Measurements from ENCODE around the gene STX19.
A peak's percentile ranks its signal among the peaks of the same experiment; 100 is the strongest.
"Not testable (repeated sequence)": the region's sequence is repeated elsewhere in the genome, so short reads cannot be mapped to it uniquely, and the experiment has no call there.

STX19 gene

GRCh38 chr3:93979850-93980676 lies 48.3 kb downstream of the STX19 start, which contains the start of gene ARL13B:
ARL13B (plus strand) TSS chr3:93980155; CDS start chr3:93980424, 269 bp downstream.
- Histone ChIP-seq H3K36me3 (ENCODE audit: control insufficient read depth in 1 of 2, insufficient read depth in 2 of 2, low read length in 2 of 2) (no peaks in the 10 kb centered on the region), H3K9ac (ENCODE audit: low read depth in 1 of 2, low read length in 2 of 2) (peak within 1 kb of the TSS; percentile 69 to 79), H3K4me1 (ENCODE audit: control insufficient read depth in 1 of 2, insufficient read depth in 2 of 2, low read length in 2 of 2) (peaks cover 4 to 9% of the 10 kb centered on the region in 2 donors), H3K27me3 (ENCODE audit: control insufficient read depth in 1 of 2, insufficient read depth in 2 of 2, low read length in 2 of 2) (no peaks in the 10 kb centered on the region), H3K4me3 (ENCODE audit: low read depth in 1 of 2, low read length in 2 of 2) (peak within 1 kb of the TSS; percentile 87 to 95), H3K27ac (ENCODE audit: low read depth, low read length) (peak within 1 kb of the TSS; percentile 81), H3K9me3 (ENCODE audit: control insufficient read depth in 1 of 2, low read length in 2 of 2) (no peaks in the 10 kb centered on the region)

- no peak within 1 kb of the TSS for H3K27ac ChIP-seq (ENCODE audit: low read depth, low read length)
- peak within 1 kb of the TSS; percentile 76 to 80 for H3K4me3 ChIP-seq (ENCODE audit: low read depth in 1 of 2, low read length in 2 of 2)
- H3K9me3 ChIP-seq (ENCODE audit: control insufficient read depth in 1 of 2, low read length in 2 of 2) = no peaks in the 10 kb centered on the region
- H3K27me3 ChIP-seq (ENCODE audit: control insufficient read depth in 1 of 2, insufficient read depth in 2 of 2, low read length in 2 of 2) = no peaks in the 10 kb centered on the region
- H3K4me1 ChIP-seq (ENCODE audit: control insufficient read depth in 1 of 2, insufficient read depth in 2 of 2, low read length in 2 of 2) = peaks cover 6 to 8% of the 10 kb centered on the region in 2 donors
- no peaks in the 10 kb centered on the region for H3K36me3 ChIP-seq (ENCODE audit: control insufficient read depth in 1 of 2, insufficient read depth in 2 of 2, low read length in 2 of 2)
- peak within 1 kb of the TSS; percentile 41 to 69 for H3K9ac ChIP-seq (ENCODE audit: low read depth in 1 of 2, low read length in 2 of 2)
Measured at GRCh38 chr3:93973131-93974126, 55.0 kb downstream of the STX19 start, which contains the start of gene PROS1. PROS1 (minus strand) TSS chr3:93973896; CDS start chr3:93973749, 147 bp downstream.

GRCh38 chr3:93969997-93970396 lies 58.4 kb downstream of the STX19 start:
- no peak overlapping the region for H3K4me3 ChIP-seq (ENCODE audit: low read depth in 1 of 2, low read length in 2 of 2)
- no peaks in the 10 kb centered on the region for H3K36me3 ChIP-seq (ENCODE audit: control insufficient read depth in 1 of 2, insufficient read depth in 2 of 2, low read length in 2 of 2)
- peaks cover 6 to 8% of the 10 kb centered on the region in 2 donors for H3K4me1 ChIP-seq (ENCODE audit: control insufficient read depth in 1 of 2, insufficient read depth in 2 of 2, low read length in 2 of 2)
- H3K9ac ChIP-seq (ENCODE audit: low read depth in 1 of 2, low read length in 2 of 2) = no peak overlapping the region
- H3K9me3 ChIP-seq (ENCODE audit: control insufficient read depth in 1 of 2, low read length in 2 of 2) = no peaks in the 10 kb centered on the region
- no peak overlapping the region for H3K27ac ChIP-seq (ENCODE audit: low read depth, low read length)
- H3K27me3 ChIP-seq (ENCODE audit: control insufficient read depth in 1 of 2, insufficient read depth in 2 of 2, low read length in 2 of 2) = no peaks in the 10 kb centered on the region

DNA sequence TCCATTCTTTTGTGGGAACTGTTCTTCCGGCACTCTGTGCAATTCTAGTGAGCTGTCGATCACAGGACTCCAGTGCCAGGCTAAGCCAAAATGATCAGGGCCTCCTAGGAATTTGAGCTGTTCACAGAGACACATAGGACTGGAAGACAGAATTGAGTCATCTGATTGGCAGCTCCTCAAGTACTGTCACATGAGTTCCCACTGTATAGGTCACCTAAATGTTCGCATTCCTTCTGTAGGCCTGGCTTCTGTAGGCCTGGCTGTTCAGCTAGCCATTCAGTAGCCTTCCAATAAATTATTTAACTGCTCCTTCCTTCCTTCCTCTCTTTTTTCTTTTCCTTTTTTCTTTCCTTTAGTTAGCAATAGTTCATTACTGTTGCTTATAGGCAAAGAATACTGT lies 59.0 kb downstream of the STX19 start:
- Histone ChIP-seq H3K9ac (ENCODE audit: low read depth in 1 of 2, low read length in 2 of 2) (no peak overlapping the region), H3K4me3 (ENCODE audit: low read depth in 1 of 2, low read length in 2 of 2) (no peak overlapping the region), H3K27ac (ENCODE audit: low read depth, low read length) (no peak overlapping the region), H3K36me3 (ENCODE audit: control insufficient read depth in 1 of 2, insufficient read depth in 2 of 2, low read length in 2 of 2) (no peaks in the 10 kb centered on the region), H3K9me3 (ENCODE audit: control insufficient read depth in 1 of 2, low read length in 2 of 2) (no peaks in the 10 kb centered on the region), H3K27me3 (ENCODE audit: control insufficient read depth in 1 of 2, insufficient read depth in 2 of 2, low read length in 2 of 2) (no peaks in the 10 kb centered on the region), H3K4me1 (ENCODE audit: control insufficient read depth in 1 of 2, insufficient read depth in 2 of 2, low read length in 2 of 2) (peaks cover 6 to 8% of the 10 kb centered on the region in 2 donors)

GRCh38 chr3:93965106-93965505 lies 63.3 kb downstream of the STX19 start:
- not testable (repeated sequence) for H3K4me1 ChIP-seq (ENCODE audit: control insufficient read depth in 1 of 2, insufficient read depth in 2 of 2, low read length in 2 of 2); H3K36me3 ChIP-seq (ENCODE audit: control insufficient read depth in 1 of 2, insufficient read depth in 2 of 2, low read length in 2 of 2); H3K9ac ChIP-seq (ENCODE audit: low read depth in 1 of 2, low read length in 2 of 2); H3K27ac ChIP-seq (ENCODE audit: low read depth, low read length); H3K9me3 ChIP-seq (ENCODE audit: control insufficient read depth in 1 of 2, low read length in 2 of 2); H3K27me3 ChIP-seq (ENCODE audit: control insufficient read depth in 1 of 2, insufficient read depth in 2 of 2, low read length in 2 of 2); H3K4me3 ChIP-seq (ENCODE audit: low read depth in 1 of 2, low read length in 2 of 2)

All from duodenal mucosa (tissue), 2 donors.